Right atrium auricular region (tissue), 2 donors: ENCODE measurements around the gene UBAP1L. TPM values are rescaled to one million over a fixed set of nuclear protein-coding genes. Genes with fewer than 3 reads are reported as not detected.
"Not testable (repeated sequence)": the region's sequence is repeated elsewhere in the genome, so short reads cannot be mapped to it uniquely, and the experiment has no call there.

Experiments
- DNase-seq: peaks from one replicate; pipeline ENCODE4 v3.0.0-alpha.2; 2019; ENCODE audit warnings: low spot score
- H3K27ac ChIP-seq, 2 donors: fragments of 200-600 bp; sonication (generic); 1 replicate in 1 of 2; 2 replicates in 1 of 2; pipeline ENCODE4 v1.5.1; 2016 to 2019
- H3K27me3 ChIP-seq, 2 donors: fragments of 200-600 bp; sonication (generic); one replicate each; pipeline versions ENCODE4 v1.5.1 to v1.6.0; 2017 to 2019
- H3K36me3 ChIP-seq: fragments of 200-600 bp; sonication (generic); one replicate; pipeline ENCODE4 v1.5.1; 2016
- H3K4me1 ChIP-seq, 2 donors: fragments of 200-600 bp; sonication (generic); one replicate each; pipeline versions ENCODE4 v1.5.1 to v1.6.0; 2017 to 2019
- H3K4me3 ChIP-seq, 2 donors: fragments of 200-600 bp; sonication (generic); 1 replicate in 1 of 2; 2 replicates in 1 of 2; pipeline ENCODE4 v1.5.1; 2017 to 2019; ENCODE audit warnings: mild to moderate bottlenecking in 1 of 2, moderate library complexity in 1 of 2
- H3K9me3 ChIP-seq, 2 donors: fragments of 200-600 bp; sonication (generic); one replicate each; pipeline ENCODE4 v1.5.1; 2019
- CTCF ChIP-seq, 2 donors: fragments of 200-600 bp; sonication (generic); IDR thresholded peaks; one replicate each; pipeline ENCODE4 v1.5.1; 2019; ENCODE audit warnings: antibody characterized with exemption in 2 of 2
- total RNA-seq, 2 donors: library from RNA; depleted of rRNA; stranded (reverse); fragments of >200 nt; gene quantifications; one replicate each; pipeline ENCODE4 v1.1.0, GENCODE V29; 2016

The UBAP1L gene
- total RNA-seq, 2 donors from 2014 or later = 0.48 to 1.1 TPM

- DNase-seq = no peak
- no peak overlapping the region for H3K27ac ChIP-seq
- H3K27me3 ChIP-seq = no peaks in the 10 kb centered on the region
- no peak overlapping the region for H3K4me3 ChIP-seq
- H3K36me3 ChIP-seq = peaks cover 35% of the 10 kb centered on the region
- H3K9me3 ChIP-seq = no peaks in the 10 kb centered on the region
- peaks cover 0 to 35% of the 10 kb centered on the region in 2 donors for H3K4me1 ChIP-seq
- TF ChIP-seq CTCF (IDR thresholded peaks at IDR 0.05) = no peak
Measured at GRCh38 chr15:65051266-65051665, 63.7 kb downstream of the UBAP1L start.

GRCh38 chr15:65050270-65050669 lies 64.7 kb downstream of the UBAP1L start:
- H3K27me3 ChIP-seq = no peaks in the 10 kb centered on the region
- no peak for TF ChIP-seq CTCF (IDR thresholded peaks at IDR 0.05)
- no peak overlapping the region for H3K4me3 ChIP-seq
- DNase-seq = no peak
- peaks cover 28% of the 10 kb centered on the region for H3K36me3 ChIP-seq
- H3K27ac ChIP-seq = no peak overlapping the region
- H3K9me3 ChIP-seq = no peaks in the 10 kb centered on the region
- H3K4me1 ChIP-seq = peaks cover 0 to 25% of the 10 kb centered on the region in 2 donors

GRCh38 chr15:65049418-65049840 lies 65.6 kb downstream of the UBAP1L start:
- H3K4me1 ChIP-seq = peaks cover 0 to 16% of the 10 kb centered on the region in 2 donors
- H3K27ac ChIP-seq = no peak overlapping the region
- DNase-seq = peak; percentile 96

GRCh38 chr15:65048241-65048640 lies 66.8 kb downstream of the UBAP1L start:
- peaks cover 8% of the 10 kb centered on the region for H3K36me3 ChIP-seq
- H3K27me3 ChIP-seq = no peaks in the 10 kb centered on the region
- no peak overlapping the region for H3K4me3 ChIP-seq
- no peak for DNase-seq
- no peak overlapping the region for H3K27ac ChIP-seq
- peaks cover 0 to 10% of the 10 kb centered on the region in 2 donors for H3K4me1 ChIP-seq
- no peak for TF ChIP-seq CTCF (IDR thresholded peaks at IDR 0.05)
- no peaks in the 10 kb centered on the region for H3K9me3 ChIP-seq

More at GRCh38 chr15:65049418-65049840, 65.6 kb downstream of the UBAP1L start:
- no peak for TF ChIP-seq CTCF (IDR thresholded peaks at IDR 0.05)
- no peaks in the 10 kb centered on the region for H3K27me3 ChIP-seq
- H3K9me3 ChIP-seq = no peaks in the 10 kb centered on the region
- peaks cover 20% of the 10 kb centered on the region for H3K36me3 ChIP-seq
- peak overlapping the region in 1 of 2 donors; percentile 36 for H3K4me3 ChIP-seq

GRCh38 chr15:65044724-65045481 lies 70.1 kb downstream of the UBAP1L start, which contains the start of gene SLC51B:
SLC51B (plus strand) TSS chr15:65045387; CDS start chr15:65050005, 4,618 bp downstream.
- DNase-seq = no peak
- Histone ChIP-seq H3K4me3 (no peak within 1 kb of the TSS), H3K27me3 (no peaks in the 10 kb centered on the region), H3K9me3 (no peaks in the 10 kb centered on the region), H3K4me1 (peaks cover 0 to 10% of the 10 kb centered on the region in 2 donors), H3K36me3 (no peaks in the 10 kb centered on the region), H3K27ac (no peak within 1 kb of the TSS)
- no peak for TF ChIP-seq CTCF (IDR thresholded peaks at IDR 0.05)

- H3K27me3 ChIP-seq, H3K36me3 ChIP-seq, H3K27ac ChIP-seq, DNase-seq, H3K4me3 ChIP-seq, H3K4me1 ChIP-seq, H3K9me3 ChIP-seq: not testable (repeated sequence)
Measured at GRCh38 chr15:65044218-65044617, 70.8 kb downstream of the UBAP1L start.
